ENCODE measurements around the gene TMEM45B. TPM values are rescaled to one million over a fixed set of nuclear protein-coding genes. Genes with fewer than 3 reads are reported as not detected.

TMEM45B gene
- total and polyA plus RNA-seq, 2 of the 13 experiments (the other 11 are each of a cell fraction or from before 2014, with no cell fraction given), result 29.1 to 181 TPM

DNA sequence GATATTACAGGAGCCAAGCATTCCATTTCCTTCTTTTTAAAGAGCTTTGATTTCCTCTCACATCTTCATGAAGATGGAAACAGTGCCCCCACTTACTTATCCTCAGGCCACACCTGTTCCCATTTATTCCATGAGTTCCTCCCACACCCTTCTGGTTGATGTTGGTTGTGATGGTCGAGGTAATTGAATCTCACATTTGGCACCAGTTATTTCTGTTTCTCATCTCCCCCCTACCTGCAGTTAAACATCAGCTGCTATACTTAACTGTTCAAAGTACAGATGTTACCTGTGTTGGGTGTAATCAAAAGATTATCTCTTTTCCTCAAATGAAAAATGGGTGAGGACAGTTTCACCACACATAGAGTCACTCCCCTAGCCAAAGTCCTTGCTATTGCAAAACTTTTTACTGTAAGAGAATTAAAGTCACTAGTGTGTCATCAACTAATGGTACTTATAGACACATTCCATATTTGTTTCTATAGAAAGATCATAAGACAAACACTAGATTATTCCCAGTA, 1.9 kb downstream of the TMEM45B start (continued):
- TF ChIP-seq, protein P1, sequence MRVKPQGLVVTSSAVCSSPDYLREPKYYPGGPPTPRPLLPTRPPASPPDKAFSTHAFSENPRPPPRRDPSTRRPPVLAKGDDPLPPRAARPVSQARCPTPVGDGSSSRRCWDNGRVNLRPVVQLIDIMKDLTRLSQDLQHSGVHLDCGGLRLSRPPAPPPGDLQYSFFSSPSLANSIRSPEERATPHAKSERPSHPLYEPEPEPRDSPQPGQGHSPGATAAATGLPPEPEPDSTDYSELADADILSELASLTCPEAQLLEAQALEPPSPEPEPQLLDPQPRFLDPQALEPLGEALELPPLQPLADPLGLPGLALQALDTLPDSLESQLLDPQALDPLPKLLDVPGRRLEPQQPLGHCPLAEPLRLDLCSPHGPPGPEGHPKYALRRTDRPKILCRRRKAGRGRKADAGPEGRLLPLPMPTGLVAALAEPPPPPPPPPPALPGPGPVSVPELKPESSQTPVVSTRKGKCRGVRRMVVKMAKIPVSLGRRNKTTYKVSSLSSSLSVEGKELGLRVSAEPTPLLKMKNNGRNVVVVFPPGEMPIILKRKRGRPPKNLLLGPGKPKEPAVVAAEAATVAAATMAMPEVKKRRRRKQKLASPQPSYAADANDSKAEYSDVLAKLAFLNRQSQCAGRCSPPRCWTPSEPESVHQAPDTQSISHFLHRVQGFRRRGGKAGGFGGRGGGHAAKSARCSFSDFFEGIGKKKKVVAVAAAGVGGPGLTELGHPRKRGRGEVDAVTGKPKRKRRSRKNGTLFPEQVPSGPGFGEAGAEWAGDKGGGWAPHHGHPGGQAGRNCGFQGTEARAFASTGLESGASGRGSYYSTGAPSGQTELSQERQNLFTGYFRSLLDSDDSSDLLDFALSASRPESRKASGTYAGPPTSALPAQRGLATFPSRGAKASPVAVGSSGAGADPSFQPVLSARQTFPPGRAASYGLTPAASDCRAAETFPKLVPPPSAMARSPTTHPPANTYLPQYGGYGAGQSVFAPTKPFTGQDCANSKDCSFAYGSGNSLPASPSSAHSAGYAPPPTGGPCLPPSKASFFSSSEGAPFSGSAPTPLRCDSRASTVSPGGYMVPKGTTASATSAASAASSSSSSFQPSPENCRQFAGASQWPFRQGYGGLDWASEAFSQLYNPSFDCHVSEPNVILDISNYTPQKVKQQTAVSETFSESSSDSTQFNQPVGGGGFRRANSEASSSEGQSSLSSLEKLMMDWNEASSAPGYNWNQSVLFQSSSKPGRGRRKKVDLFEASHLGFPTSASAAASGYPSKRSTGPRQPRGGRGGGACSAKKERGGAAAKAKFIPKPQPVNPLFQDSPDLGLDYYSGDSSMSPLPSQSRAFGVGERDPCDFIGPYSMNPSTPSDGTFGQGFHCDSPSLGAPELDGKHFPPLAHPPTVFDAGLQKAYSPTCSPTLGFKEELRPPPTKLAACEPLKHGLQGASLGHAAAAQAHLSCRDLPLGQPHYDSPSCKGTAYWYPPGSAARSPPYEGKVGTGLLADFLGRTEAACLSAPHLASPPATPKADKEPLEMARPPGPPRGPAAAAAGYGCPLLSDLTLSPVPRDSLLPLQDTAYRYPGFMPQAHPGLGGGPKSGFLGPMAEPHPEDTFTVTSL (CRISPR knock-in tag; IDR thresholded peaks at IDR 0.05; ENCODE audit: borderline replicate concordance), result peak; percentile 59; the same call in 1 of the 2 replicates
- no peak for TF ChIP-seq ZNF776 (CRISPR knock-in tag; IDR thresholded peaks at IDR 0.05)
- TF ChIP-seq TCF7 (IDR thresholded peaks at IDR 0.05; ENCODE audit: low read depth), result peak; percentile 56
- TF ChIP-seq ZFP36L1 (CRISPR knock-in tag; IDR thresholded peaks at IDR 0.05), result 0 out of 2 replicates have a peak, but pooled peaks have one; percentile 57
- peak; percentile 86 for TF ChIP-seq HNF4A (CRISPR knock-in tag; IDR thresholded peaks at IDR 0.05)
- peak; percentile 40 for TF ChIP-seq FOXA3 (CRISPR knock-in tag; IDR thresholded peaks at IDR 0.05)
- TF ChIP-seq, protein P2, sequence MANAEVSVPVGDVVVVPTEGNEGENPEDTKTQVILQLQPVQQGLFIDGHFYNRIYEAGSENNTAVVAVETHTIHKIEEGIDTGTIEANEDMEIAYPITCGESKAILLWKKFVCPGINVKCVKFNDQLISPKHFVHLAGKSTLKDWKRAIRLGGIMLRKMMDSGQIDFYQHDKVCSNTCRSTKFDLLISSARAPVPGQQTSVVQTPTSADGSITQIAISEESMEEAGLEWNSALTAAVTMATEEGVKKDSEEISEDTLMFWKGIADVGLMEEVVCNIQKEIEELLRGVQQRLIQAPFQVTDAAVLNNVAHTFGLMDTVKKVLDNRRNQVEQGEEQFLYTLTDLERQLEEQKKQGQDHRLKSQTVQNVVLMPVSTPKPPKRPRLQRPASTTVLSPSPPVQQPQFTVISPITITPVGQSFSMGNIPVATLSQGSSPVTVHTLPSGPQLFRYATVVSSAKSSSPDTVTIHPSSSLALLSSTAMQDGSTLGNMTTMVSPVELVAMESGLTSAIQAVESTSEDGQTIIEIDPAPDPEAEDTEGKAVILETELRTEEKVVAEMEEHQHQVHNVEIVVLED (CRISPR knock-in tag; IDR thresholded peaks at IDR 0.05; ENCODE audit: borderline replicate concordance), result no peak
- no peak for TF ChIP-seq ZNF382 (CRISPR knock-in tag; IDR thresholded peaks at IDR 0.05; ENCODE audit: borderline replicate concordance)
- TF ChIP-seq SKI (IDR thresholded peaks at IDR 0.05; ENCODE audit: partially characterized antibody), result no peak
- TF ChIP-seq SAP130 (CRISPR knock-in tag; IDR thresholded peaks at IDR 0.05; ENCODE audit: low read depth), result peak; percentile 70
- TF ChIP-seq NR2F6 (IDR thresholded peaks at IDR 0.05), result peak; percentile 31; the same call in 1 of the 2 replicates
- no peak for TF ChIP-seq NR2F6 (CRISPR knock-in tag; IDR thresholded peaks at IDR 0.05)
- TF ChIP-seq ZNF160 (CRISPR knock-in tag; IDR thresholded peaks at IDR 0.05), result no peak
- TF ChIP-seq, protein P3, sequence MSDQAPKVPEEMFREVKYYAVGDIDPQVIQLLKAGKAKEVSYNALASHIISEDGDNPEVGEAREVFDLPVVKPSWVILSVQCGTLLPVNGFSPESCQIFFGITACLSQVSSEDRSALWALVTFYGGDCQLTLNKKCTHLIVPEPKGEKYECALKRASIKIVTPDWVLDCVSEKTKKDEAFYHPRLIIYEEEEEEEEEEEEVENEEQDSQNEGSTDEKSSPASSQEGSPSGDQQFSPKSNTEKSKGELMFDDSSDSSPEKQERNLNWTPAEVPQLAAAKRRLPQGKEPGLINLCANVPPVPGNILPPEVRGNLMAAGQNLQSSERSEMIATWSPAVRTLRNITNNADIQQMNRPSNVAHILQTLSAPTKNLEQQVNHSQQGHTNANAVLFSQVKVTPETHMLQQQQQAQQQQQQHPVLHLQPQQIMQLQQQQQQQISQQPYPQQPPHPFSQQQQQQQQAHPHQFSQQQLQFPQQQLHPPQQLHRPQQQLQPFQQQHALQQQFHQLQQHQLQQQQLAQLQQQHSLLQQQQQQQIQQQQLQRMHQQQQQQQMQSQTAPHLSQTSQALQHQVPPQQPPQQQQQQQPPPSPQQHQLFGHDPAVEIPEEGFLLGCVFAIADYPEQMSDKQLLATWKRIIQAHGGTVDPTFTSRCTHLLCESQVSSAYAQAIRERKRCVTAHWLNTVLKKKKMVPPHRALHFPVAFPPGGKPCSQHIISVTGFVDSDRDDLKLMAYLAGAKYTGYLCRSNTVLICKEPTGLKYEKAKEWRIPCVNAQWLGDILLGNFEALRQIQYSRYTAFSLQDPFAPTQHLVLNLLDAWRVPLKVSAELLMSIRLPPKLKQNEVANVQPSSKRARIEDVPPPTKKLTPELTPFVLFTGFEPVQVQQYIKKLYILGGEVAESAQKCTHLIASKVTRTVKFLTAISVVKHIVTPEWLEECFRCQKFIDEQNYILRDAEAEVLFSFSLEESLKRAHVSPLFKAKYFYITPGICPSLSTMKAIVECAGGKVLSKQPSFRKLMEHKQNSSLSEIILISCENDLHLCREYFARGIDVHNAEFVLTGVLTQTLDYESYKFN (CRISPR knock-in tag; conservative IDR thresholded peaks at IDR 0.05), result peak; percentile 74
